ENCODE data around the gene NANOG. TPM values are rescaled to one million over a fixed set of nuclear protein-coding genes. Genes with fewer than 3 reads are reported as not detected.
"Not testable (repeated sequence)": the region's sequence is repeated elsewhere in the genome, so short reads cannot be mapped to it uniquely, and the experiment has no call there.

The NANOG gene
- total and polyA plus RNA-seq, 2 experiments from 2014 or later = 0.06 TPM; not detected in 1

DNA sequence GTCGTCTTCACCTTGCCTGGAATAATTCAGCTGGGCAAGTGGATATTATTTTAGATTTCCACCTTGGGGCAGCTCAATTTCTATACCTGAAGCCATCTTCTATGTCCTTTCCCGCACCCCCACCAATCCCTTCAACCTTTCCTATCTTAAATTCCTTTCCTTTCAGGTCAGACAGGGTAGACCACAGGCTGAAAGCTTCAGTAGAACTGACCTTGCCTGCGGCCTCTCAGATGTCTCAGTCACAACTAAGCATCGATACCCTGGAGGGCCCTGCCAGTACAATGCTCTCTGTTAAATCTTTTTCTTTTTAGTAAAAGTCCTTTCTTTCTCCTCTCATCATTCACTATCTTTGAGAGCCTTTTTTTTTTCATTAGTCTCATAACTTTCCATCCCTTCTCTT is 44.6 kb downstream of the NANOG start:
- no peak overlapping the region for H3K27ac ChIP-seq
- no peak for DNase-seq (ENCODE audit: low read depth in 1 of 2, low spot score in 1 of 2)
- no peaks in the 10 kb centered on the region for H3K27me3 ChIP-seq
- TF ChIP-seq, protein P1, sequence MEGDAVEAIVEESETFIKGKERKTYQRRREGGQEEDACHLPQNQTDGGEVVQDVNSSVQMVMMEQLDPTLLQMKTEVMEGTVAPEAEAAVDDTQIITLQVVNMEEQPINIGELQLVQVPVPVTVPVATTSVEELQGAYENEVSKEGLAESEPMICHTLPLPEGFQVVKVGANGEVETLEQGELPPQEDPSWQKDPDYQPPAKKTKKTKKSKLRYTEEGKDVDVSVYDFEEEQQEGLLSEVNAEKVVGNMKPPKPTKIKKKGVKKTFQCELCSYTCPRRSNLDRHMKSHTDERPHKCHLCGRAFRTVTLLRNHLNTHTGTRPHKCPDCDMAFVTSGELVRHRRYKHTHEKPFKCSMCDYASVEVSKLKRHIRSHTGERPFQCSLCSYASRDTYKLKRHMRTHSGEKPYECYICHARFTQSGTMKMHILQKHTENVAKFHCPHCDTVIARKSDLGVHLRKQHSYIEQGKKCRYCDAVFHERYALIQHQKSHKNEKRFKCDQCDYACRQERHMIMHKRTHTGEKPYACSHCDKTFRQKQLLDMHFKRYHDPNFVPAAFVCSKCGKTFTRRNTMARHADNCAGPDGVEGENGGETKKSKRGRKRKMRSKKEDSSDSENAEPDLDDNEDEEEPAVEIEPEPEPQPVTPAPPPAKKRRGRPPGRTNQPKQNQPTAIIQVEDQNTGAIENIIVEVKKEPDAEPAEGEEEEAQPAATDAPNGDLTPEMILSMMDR (IDR thresholded peaks at IDR 0.05; ENCODE audit: low read depth, low read length) = no peak
- no peaks in the 10 kb centered on the region for H3K36me3 ChIP-seq
- H3K4me3 ChIP-seq = no peak overlapping the region
- no peaks in the 10 kb centered on the region for H3K9me3 ChIP-seq (ENCODE audit: low read depth)
- no peaks in the 10 kb centered on the region for H3K4me1 ChIP-seq (ENCODE audit: low read depth)

DNA sequence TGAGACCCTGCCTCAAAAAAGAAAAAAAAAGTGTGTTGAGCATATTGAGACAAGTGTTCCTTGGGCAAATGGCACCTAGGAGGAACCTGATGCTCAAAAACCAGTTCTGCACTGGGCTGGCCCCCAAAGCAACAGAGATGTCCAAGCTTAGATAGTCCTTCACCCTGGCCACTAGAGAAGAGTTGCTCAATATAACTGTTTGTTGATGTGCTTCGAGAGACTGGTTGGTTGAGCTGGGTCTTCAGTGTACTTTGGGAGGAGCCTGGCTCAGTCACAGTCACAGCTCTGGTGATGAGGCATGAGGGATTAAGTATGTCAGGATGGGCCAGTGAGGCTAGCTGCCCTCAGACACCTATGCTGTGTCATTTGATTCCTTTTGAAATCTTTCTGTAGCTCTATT is 45.5 kb downstream of the NANOG start:
- no peak for DNase-seq (ENCODE audit: low read depth in 1 of 2, low spot score in 1 of 2)

DNA sequence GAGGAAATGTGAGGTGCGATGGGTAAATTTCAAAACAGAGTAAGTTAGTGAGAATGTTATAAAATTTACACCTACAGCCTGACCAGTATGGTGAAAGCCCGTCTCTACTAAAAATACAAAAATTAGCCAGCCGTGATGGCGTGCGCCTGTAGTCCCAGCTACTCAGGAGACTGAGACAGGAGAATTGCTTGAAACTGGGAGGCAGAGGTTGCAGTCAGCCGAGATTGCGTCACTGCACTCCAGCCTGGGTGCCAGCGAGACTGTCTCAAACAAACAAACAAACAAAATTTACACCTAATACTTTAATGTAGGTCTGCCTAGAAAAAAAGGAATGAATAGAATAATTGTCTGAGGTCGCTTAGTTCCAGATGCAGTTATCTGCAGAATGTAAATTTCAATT is 45.9 kb downstream of the NANOG start:
- Histone ChIP-seq H3K27ac (no peak overlapping the region), H3K36me3 (no peaks in the 10 kb centered on the region), H3K4me1 (ENCODE audit: low read depth) (no peaks in the 10 kb centered on the region), H3K27me3 (no peaks in the 10 kb centered on the region), H3K9me3 (ENCODE audit: low read depth) (no peaks in the 10 kb centered on the region), H3K4me3 (no peak overlapping the region)
- DNase-seq (ENCODE audit: low read depth in 1 of 2, low spot score in 1 of 2) = no peak
- TF ChIP-seq, protein P1 (IDR thresholded peaks at IDR 0.05; ENCODE audit: low read depth, low read length) = no peak

More for the DNA sequence above, 45.5 kb downstream of the NANOG start:
- no peaks in the 10 kb centered on the region for H3K4me1 ChIP-seq (ENCODE audit: low read depth)
- TF ChIP-seq, protein P1 (IDR thresholded peaks at IDR 0.05; ENCODE audit: low read depth, low read length) = no peak
- H3K4me3 ChIP-seq = no peak overlapping the region
- no peaks in the 10 kb centered on the region for H3K9me3 ChIP-seq (ENCODE audit: low read depth)
- no peaks in the 10 kb centered on the region for H3K27me3 ChIP-seq
- H3K36me3 ChIP-seq = no peaks in the 10 kb centered on the region
- no peak overlapping the region for H3K27ac ChIP-seq

DNA sequence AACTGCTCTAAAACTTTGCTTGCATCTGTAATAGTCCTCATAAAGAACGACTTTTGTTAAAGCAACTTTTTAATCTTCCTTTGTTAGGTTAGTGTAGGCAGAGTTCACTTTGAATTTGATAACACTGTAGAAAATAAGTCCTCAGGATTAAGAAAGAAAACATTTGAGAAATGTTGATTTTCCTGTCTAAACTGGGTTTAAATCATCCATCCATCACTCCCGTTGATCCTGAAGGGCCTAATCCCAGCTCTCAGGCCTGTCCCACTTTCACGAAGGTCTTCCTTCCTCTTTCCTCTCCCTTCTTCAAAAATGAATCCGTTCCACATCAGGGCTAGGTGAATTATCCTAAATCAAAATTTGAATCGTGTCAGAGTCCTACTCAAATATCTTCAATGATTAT is 46.6 kb downstream of the NANOG start:
- H3K27ac ChIP-seq = no peak overlapping the region
- TF ChIP-seq, protein P1 (IDR thresholded peaks at IDR 0.05; ENCODE audit: low read depth, low read length) = no peak

DNA sequence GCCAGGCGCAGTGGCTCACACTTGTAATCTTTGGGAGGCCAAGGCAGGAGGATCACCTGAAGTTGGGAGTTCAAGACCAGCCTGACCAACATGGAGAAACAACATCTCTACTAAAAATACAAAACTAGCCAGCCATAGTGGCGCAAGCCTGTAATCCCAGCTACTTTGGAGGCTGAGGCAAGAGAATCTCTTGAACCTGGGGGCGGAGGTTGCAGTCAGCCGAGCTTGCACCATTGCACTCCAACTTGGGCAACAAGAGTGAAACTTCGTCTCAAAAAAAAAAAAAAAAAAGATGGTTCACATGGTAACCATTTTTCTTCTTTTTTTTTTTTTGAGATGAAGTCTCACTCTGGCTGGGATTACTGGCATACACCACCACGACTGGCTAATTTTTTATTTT is 48.2 kb downstream of the NANOG start:
- Histone ChIP-seq H3K9me3 (ENCODE audit: low read depth) (no peaks in the 10 kb centered on the region), H3K27ac (no peak overlapping the region)

More for the DNA sequence above, 46.6 kb downstream of the NANOG start:
- H3K4me1 ChIP-seq (ENCODE audit: low read depth) = peaks cover 2% of the 10 kb centered on the region
- no peaks in the 10 kb centered on the region for H3K36me3 ChIP-seq
- no peak overlapping the region for H3K4me3 ChIP-seq
- DNase-seq (ENCODE audit: low read depth in 1 of 2, low spot score in 1 of 2) = no peak
- H3K27me3 ChIP-seq = no peaks in the 10 kb centered on the region
- no peaks in the 10 kb centered on the region for H3K9me3 ChIP-seq (ENCODE audit: low read depth)

DNA sequence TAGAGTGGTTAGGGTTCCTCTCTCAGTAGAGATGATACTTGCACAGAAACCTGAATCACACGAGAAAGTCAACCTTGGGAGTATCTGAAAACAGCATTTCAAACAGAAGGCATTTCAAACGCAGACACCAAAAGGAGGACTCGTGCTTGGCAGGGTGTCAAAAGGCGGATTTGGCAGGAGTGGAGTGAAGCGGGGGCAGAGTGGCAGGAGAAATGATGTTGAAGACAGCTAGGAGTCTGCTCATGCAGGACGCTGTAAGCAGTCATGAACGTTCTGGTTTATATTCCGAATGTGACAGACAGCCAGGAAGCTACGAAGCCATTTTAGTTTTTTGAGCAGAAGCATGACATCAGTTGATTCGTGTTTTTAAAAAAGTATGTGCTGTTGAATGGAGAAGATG is 50.0 kb downstream of the NANOG start:
- H3K4me3 ChIP-seq; H3K27me3 ChIP-seq; H3K9me3 ChIP-seq (ENCODE audit: low read depth); H3K36me3 ChIP-seq: not testable (repeated sequence)
- DNase-seq (ENCODE audit: low read depth in 1 of 2, low spot score in 1 of 2) = peak; percentile 14 to 67
- Histone ChIP-seq H3K27ac (peak overlapping the region; percentile 56), H3K4me1 (ENCODE audit: low read depth) (peaks cover 16% of the 10 kb centered on the region)

More for the DNA sequence above, 48.2 kb downstream of the NANOG start:
- DNase-seq (ENCODE audit: low read depth in 1 of 2, low spot score in 1 of 2) = no peak
- TF ChIP-seq, protein P1 (IDR thresholded peaks at IDR 0.05; ENCODE audit: low read depth, low read length) = no peak
- no peak overlapping the region for H3K4me3 ChIP-seq
- H3K36me3 ChIP-seq = no peaks in the 10 kb centered on the region
- no peaks in the 10 kb centered on the region for H3K27me3 ChIP-seq
- H3K4me1 ChIP-seq (ENCODE audit: low read depth) = peaks cover 13% of the 10 kb centered on the region

DNA sequence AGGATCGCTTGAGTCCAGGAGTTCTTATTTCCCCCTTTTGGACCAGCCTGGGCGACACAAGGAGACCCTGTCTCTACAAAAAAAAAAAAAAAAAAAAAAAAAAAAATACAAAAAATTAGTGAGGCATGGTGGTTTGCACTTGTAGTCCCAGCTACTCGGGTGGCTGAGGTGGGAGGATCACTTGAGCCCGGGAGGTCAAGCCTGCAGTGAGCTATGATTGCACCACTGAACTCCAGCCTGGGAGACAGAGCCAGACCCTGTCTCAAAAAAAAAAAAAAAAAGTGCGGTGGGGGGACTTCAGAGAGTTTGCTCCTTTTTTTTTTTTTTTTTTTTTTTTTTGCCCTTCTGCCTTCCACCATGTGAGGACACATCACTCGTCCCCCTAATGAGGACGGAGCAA is 50.6 kb downstream of the NANOG start:
- not testable (repeated sequence) for H3K36me3 ChIP-seq; DNase-seq (ENCODE audit: low read depth in 1 of 2, low spot score in 1 of 2); H3K4me3 ChIP-seq; H3K27ac ChIP-seq; H3K9me3 ChIP-seq (ENCODE audit: low read depth); H3K27me3 ChIP-seq
- peaks cover 16% of the 10 kb centered on the region for H3K4me1 ChIP-seq (ENCODE audit: low read depth)

DNA sequence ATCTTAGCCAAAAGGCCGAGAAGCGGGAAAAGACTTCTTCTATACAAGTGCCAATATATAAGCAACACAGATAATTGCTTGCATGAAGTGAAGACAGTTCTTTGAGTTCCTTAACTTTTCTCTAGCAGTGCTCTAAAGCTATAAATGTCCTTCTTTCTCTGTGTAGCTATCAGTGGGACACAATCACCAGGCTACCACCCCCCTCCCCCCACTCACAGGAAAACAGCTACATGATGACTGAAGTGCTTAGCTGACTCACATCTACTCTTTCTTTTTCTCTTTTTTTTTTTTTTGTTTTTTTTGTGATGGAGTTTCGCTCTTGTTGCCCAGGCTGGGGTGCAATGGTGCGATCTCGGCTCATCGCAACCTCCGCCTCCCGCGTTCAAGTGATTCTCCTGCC is 53.2 kb downstream of the NANOG start:
- not testable (repeated sequence) for H3K9me3 ChIP-seq (ENCODE audit: low read depth); DNase-seq (ENCODE audit: low read depth in 1 of 2, low spot score in 1 of 2); H3K36me3 ChIP-seq; H3K27me3 ChIP-seq; H3K4me3 ChIP-seq
- peak overlapping the region; percentile 18 for H3K27ac ChIP-seq
- peaks cover 16% of the 10 kb centered on the region for H3K4me1 ChIP-seq (ENCODE audit: low read depth)

DNA sequence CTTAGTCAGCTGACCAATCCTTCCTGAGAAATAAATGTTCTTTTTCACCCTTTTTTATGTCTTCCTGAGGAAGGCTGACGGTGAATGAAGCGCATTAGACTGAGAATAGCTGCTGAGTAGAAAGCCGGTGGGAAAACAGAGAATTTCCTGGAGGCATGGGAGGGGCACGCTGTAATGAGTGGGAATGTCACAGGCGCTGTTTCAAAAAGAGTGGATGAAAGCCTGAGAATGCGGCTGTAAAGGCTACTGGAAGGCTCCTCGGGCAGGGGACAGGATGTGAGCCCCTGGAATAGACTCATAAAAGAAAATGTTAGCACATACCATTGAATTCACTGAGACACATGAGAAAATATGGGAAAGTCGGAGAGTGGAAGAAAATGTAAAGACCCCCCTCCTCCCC is 53.9 kb downstream of the NANOG start:
- not testable (repeated sequence) for H3K27ac ChIP-seq; H3K27me3 ChIP-seq; DNase-seq (ENCODE audit: low read depth in 1 of 2, low spot score in 1 of 2); H3K4me3 ChIP-seq; H3K9me3 ChIP-seq (ENCODE audit: low read depth); H3K36me3 ChIP-seq
- peaks cover 16% of the 10 kb centered on the region for H3K4me1 ChIP-seq (ENCODE audit: low read depth)

All from cardiac muscle cell (in vitro differentiated cells and primary cell).